HG03432 (cell line): Measurements from ENCODE around the gene CLBA1.

Source experiments
- ATAC-seq: cut with Tn5 transposase; IDR thresholded peaks from one replicate; pipeline ENCODE4 v1.9.1; 2021; ENCODE audit warnings: mild to moderate bottlenecking, moderate library complexity; ENCODE audit not compliant: unreplicated experiment

The CLBA1 gene

GRCh38 chr14:104968541-104969401 lies 16.8 kb upstream of the CLBA1 start:
- ATAC-seq: no peak

GRCh38 chr14:104969741-104970230 lies 15.8 kb upstream of the CLBA1 start:
- ATAC-seq: no peak

GRCh38 chr14:104970231-104971068 lies 15.1 kb upstream of the CLBA1 start:
- ATAC-seq: no peak

- no peak for ATAC-seq
Measured at GRCh38 chr14:104971447-104972240, 13.9 kb upstream of the CLBA1 start.

GRCh38 chr14:104972301-104973134 lies 13.1 kb upstream of the CLBA1 start:
- ATAC-seq: no peak

- no peak for ATAC-seq
Measured at GRCh38 chr14:104973135-104973384, 12.5 kb upstream of the CLBA1 start.

GRCh38 chr14:104973385-104974145 lies 12.0 kb upstream of the CLBA1 start:
- no peak for ATAC-seq

- ATAC-seq: no peak
Measured at GRCh38 chr14:104974146-104974541, 11.4 kb upstream of the CLBA1 start.

- ATAC-seq: no peak
Measured at GRCh38 chr14:104974665-104975390, 10.8 kb upstream of the CLBA1 start.

GRCh38 chr14:104975481-104976197 lies 9.9 kb upstream of the CLBA1 start:
- ATAC-seq: no peak

- ATAC-seq: no peak
Measured at GRCh38 chr14:104976198-104977007, 9.2 kb upstream of the CLBA1 start.

GRCh38 chr14:104977008-104977680 lies 8.4 kb upstream of the CLBA1 start:
- no peak for ATAC-seq

GRCh38 chr14:104977681-104978653 lies 7.6 kb upstream of the CLBA1 start, which contains the start of gene AHNAK2:
Gene AHNAK2, minus strand, starts transcription at chr14:104978374. Its CDS starts 137 bp downstream, at chr14:104978237.
- ATAC-seq: no peak

GRCh38 chr14:104978746-104979691 lies 6.6 kb upstream of the CLBA1 start:
- no peak for ATAC-seq
